ENCODE measurements around the gene CTIF.

- TF ChIP-seq CTCF (IDR thresholded peaks at IDR 0.05): no peak
- no peak for TF ChIP-seq POLR2A (IDR thresholded peaks at IDR 0.05)
These were observed 105.2 kb downstream of the CTIF start for GRCh38 chr18:48644029-48644428.
